ENCODE measurements around the gene ARHGAP15. TPM values are rescaled to one million over a fixed set of nuclear protein-coding genes. Genes with fewer than 3 reads are reported as not detected.

Gene ARHGAP15
- total RNA-seq, 1 experiment from 2014 or later = 0.41 TPM

DNA sequence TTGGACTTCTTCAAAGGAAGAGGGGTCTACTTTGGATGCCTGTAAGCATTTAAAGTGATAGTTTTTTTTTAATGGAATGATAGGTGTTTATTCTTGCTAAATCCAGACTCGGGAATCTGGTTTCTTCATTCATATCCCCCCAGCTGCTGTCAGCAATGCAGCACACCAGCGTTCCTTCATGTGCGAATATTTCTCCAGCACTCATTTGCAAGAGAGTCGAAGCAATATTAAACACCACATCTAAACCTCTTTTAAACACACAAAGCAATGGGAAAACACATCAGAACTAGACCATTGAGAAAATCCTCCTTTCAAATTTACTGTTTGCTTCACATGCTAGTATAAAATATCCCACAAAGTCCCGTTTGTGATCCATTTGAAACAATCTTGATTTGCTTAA lies 563.7 kb downstream of the ARHGAP15 start:
- no peak for ATAC-seq
- no TSS peak for BruUV-seq (replicated peaks)
- CTCF ChIA-PET = no interaction called here

DNA sequence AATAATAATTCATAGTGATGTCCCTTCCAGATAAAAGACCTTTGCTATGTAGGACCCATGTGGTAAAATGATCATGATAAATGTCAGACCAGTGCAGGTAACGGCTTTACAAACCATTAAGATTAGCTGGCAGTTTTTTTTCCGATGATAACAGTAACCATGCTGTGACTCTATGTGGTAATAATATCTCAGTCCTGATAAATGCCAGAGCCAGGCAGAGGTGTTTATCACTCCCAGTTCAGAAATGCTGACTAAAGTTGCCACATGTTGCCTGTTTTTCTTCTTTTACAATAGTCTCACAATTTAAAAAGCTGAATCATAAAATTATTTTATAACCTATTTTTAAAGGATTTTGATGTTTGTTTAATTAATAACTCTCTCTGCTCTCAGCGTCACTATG lies 565.1 kb downstream of the ARHGAP15 start:
- no TSS peak for BruUV-seq (replicated peaks)
- in situ Hi-C loops (cut with HindIII; ENCODE audit: low pct_unique_long_range_greater_than_20kb, low sequenced_read_pairs) = no loop called here
- ChIA-PET CTCF (no interaction called here), POLR2A (no interaction called here)
- no peak overlapping the region for H3K27ac ChIP-seq (ENCODE audit: low read length)
- H3K4me1 ChIP-seq (ENCODE audit: control insufficient read depth, insufficient read depth, low read length) = no peaks in the 10 kb centered on the region
- H3K27me3 ChIP-seq (ENCODE audit: control insufficient read depth, insufficient read depth, low read length) = no peaks in the 10 kb centered on the region
- DNase-seq (ENCODE audit: low read depth, low spot score) (no peak), ATAC-seq (no peak)
- TF ChIP-seq REST (IDR thresholded peaks at IDR 0.05; ENCODE audit: insufficient read depth in 1 of 2, low read depth in 2 of 2, low read length in 1 of 2) (no peak), POLR2AphosphoS5 (IDR thresholded peaks at IDR 0.05; ENCODE audit: low read depth, low read length) (no peak), TCF7L2 (IDR thresholded peaks at IDR 0.05; ENCODE audit: low read depth, low read length) (no peak), SIN3A (IDR thresholded peaks at IDR 0.05; ENCODE audit: borderline replicate concordance, insufficient read depth, low read depth, low read length) (no peak)
- TF ChIP-seq, protein P1, sequence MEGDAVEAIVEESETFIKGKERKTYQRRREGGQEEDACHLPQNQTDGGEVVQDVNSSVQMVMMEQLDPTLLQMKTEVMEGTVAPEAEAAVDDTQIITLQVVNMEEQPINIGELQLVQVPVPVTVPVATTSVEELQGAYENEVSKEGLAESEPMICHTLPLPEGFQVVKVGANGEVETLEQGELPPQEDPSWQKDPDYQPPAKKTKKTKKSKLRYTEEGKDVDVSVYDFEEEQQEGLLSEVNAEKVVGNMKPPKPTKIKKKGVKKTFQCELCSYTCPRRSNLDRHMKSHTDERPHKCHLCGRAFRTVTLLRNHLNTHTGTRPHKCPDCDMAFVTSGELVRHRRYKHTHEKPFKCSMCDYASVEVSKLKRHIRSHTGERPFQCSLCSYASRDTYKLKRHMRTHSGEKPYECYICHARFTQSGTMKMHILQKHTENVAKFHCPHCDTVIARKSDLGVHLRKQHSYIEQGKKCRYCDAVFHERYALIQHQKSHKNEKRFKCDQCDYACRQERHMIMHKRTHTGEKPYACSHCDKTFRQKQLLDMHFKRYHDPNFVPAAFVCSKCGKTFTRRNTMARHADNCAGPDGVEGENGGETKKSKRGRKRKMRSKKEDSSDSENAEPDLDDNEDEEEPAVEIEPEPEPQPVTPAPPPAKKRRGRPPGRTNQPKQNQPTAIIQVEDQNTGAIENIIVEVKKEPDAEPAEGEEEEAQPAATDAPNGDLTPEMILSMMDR (IDR thresholded peaks at IDR 0.05) = no peak
- intact Hi-C loops (cut with micrococcal nuclease; ENCODE audit: unreplicated experiment) = no loop called here
- no peaks in the 10 kb centered on the region for H3K9me3 ChIP-seq (ENCODE audit: control insufficient read depth, insufficient read depth, low read depth, low read length)
- H3K36me3 ChIP-seq (ENCODE audit: control insufficient read depth, insufficient read depth, low read length) = no peaks in the 10 kb centered on the region
- H3K4me3 ChIP-seq (ENCODE audit: low read depth in 2 of 2, low read length in 2 of 2) = no peak overlapping the region

More for the DNA sequence above, 563.7 kb downstream of the ARHGAP15 start:
- no peaks in the 10 kb centered on the region for H3K36me3 ChIP-seq (ENCODE audit: control insufficient read depth, insufficient read depth, low read length)
- in situ Hi-C loops (cut with HindIII; ENCODE audit: low pct_unique_long_range_greater_than_20kb, low sequenced_read_pairs) = no loop called here
- H3K4me3 ChIP-seq (ENCODE audit: low read depth in 2 of 2, low read length in 2 of 2) = no peak overlapping the region
- H3K27me3 ChIP-seq (ENCODE audit: control insufficient read depth, insufficient read depth, low read length) = no peaks in the 10 kb centered on the region
- POLR2A ChIA-PET = no interaction called here
- intact Hi-C loops (cut with micrococcal nuclease; ENCODE audit: unreplicated experiment) = no loop called here
- no peak for DNase-seq (ENCODE audit: low read depth, low spot score)
- H3K9me3 ChIP-seq (ENCODE audit: control insufficient read depth, insufficient read depth, low read depth, low read length) = no peaks in the 10 kb centered on the region
- H3K27ac ChIP-seq (ENCODE audit: low read length) = no peak overlapping the region
- TF ChIP-seq POLR2AphosphoS5 (IDR thresholded peaks at IDR 0.05; ENCODE audit: low read depth, low read length) (no peak), SIN3A (IDR thresholded peaks at IDR 0.05; ENCODE audit: borderline replicate concordance, insufficient read depth, low read depth, low read length) (no peak), REST (IDR thresholded peaks at IDR 0.05; ENCODE audit: insufficient read depth in 1 of 2, low read depth in 2 of 2, low read length in 1 of 2) (no peak)
- TF ChIP-seq, protein P1 (IDR thresholded peaks at IDR 0.05) = no peak
- H3K4me1 ChIP-seq (ENCODE audit: control insufficient read depth, insufficient read depth, low read length) = no peaks in the 10 kb centered on the region
